ENCODE results near the gene ZMAT5.

ZMAT5 gene, protein sequence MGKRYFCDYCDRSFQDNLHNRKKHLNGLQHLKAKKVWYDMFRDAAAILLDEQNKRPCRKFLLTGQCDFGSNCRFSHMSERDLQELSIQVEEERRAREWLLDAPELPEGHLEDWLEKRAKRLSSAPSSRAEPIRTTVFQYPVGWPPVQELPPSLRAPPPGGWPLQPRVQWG

DNA sequence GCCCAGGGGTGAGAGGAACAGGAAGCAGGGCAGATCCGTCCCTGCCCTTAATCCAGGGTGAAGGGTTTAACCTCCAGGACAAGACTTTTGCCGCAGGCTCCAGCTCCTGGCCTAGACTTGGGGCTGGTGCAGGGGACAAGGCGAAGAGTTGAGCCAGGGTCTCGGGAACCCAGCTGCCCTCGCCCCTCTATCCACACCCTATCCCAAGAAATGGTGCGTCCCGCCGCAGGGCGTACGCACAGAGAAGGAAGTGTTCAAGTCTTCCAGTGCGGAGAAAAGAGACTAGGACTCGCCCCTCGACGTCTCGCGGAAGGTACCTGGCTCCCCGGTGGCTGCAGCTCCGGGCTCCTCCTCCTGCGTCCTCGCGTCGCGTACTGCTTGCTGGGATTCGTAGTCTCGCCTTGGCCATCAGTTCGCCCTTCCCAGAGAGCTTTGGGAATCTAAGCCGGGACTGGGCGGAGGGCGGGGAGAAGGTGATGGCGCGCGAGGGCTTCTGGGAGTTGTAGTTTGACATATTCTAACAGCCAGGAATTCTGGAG lies at the start of gene ZMAT5:
ZMAT5 (minus strand) TSS at position 376 of the 539 bp plus-strand sequence. CDS start 18,463 bp downstream, outside the sequence.
- DNase-seq (ENCODE audit: low read depth) = peak; percentile 95

DNA sequence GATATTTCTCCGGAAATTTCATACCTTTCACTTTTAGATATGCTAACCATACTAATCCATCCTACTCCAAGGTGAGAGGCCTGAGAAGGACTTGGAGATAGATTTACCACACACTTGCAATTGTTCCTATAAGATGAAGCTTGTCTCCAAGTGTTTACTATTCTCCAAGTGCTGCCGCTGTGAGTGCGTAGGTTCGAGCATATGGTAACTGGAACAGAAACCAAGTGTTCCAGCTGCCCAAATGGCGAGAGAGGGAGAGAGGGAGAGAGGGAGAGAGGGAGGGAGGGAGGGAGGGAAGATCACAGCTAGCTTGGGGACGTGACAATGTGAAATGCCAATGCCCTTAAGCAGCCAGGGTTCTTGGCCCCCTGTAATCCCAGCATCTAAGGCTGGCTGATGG lies 49.7 kb upstream of the ZMAT5 start:
- no peak for DNase-seq (ENCODE audit: low read depth)

DNA sequence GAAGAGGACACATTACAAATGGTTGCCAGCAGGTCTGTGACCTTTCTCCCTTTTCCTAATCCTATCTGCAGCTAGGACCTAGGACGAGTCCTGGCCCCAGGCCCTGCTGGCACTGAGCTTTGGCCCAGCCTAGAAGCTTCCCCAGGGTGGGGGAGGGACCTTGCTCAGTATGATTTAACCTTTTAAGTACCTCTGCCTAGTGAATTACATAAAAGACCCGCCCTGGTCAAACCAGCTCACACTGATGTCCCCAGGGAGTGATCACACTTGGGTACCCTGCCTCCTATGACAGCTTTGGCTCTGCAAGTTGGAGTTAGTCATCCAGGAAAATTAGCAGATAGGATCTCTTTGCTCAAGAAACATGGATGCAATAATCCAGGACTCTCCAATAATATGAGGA lies 49.3 kb upstream of the ZMAT5 start:
- no peak for DNase-seq (ENCODE audit: low read depth)

DNA sequence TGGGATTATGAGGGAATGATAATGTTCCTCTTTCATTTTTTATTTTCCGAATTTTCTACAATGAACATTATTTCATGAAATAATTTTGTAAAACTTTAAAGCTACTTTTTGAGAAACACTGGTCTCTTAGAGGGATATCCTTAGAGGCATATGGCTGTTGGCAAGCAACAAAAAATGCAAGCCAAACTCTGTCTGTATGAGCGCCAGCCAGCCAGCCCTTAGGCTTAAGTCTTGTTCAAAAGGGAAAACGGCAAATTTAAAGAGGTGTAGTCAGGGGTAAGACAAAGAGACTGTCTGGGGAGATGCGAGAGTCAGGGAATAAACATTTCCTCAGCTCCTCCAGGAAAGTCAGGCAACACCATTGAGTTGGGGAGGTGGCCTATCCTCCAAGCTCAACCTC lies 48.8 kb upstream of the ZMAT5 start:
- DNase-seq (ENCODE audit: low read depth) = no peak

DNA sequence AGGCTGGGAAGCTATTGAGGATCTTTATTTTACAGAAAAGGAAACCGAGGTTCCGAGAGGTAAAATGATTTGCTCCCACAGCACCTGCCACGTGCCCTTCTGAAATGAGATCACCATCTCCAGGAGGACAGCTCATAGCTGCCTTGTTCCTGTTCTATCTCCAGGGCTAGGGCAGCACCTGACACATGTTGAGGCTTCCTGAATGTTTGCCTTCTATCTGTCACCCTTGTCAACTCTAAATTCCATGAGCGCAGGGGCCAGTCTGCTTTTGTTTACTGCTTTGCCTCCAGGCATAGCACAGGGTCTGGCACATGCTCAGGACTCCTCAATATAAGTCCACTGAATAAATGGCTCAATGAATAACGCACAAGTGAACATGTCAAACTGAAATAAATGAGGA lies 47.2 kb upstream of the ZMAT5 start:
- no peak for DNase-seq (ENCODE audit: low read depth)

DNA sequence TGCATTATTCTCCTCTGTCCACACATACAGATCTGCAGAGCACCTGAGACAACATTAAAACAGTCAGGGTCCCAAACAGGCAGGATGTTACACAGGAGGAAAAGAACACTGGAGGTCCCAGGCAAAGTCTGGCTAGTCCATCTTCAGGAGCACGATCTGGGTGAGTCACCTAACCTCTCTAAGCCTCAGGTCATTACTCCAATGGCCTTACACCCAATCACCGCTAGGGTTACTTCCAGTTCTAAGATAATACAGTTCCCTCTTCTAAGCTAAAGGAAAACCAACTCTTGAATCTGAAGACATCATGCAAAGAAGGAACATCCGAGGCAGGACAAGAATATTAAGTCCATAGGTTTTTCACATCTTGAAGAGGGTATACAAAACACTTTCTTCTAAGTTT lies 46.8 kb upstream of the ZMAT5 start:
- no peak for DNase-seq (ENCODE audit: low read depth)

DNA sequence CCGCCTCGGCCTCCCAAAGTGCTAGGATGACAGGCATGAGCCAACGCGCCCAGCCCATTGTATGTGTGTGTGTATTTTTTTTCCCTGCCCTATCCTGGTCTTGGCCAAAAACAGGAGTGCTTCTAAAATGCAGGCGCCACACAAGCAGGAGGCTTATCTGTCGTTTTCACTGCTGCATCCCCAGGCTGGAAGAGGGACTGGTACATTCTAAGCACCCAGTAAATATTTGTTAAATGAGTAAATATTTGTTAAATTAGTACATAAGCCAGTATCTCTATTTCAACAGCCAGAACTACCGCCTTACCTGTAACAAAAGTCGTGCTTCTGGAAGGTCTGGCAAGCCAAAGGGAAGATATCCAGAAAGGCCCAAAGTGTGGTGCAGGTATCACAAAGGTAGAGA lies 46.3 kb upstream of the ZMAT5 start:
- DNase-seq (ENCODE audit: low read depth) = no peak

DNA sequence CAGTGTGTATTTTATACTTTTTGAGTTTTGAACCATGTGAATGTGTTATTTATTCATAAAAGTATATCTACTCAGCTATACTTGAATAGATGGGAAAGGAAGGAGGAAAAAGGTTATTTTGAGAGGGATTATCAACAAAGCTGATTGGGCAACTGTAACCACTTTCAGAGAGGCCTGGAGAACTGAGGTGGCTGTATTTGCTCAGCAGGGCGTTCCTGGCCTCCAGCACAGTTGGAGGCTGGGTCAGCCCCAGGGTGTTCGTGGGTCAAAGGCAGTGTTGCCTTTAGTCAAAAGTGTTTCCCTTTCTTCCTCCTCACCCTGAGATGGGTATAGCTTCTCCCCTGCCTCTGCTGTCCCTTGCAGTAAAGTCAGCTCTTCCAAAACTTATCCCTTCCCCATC lies 44.6 kb upstream of the ZMAT5 start:
- no peak for DNase-seq (ENCODE audit: low read depth)

DNA sequence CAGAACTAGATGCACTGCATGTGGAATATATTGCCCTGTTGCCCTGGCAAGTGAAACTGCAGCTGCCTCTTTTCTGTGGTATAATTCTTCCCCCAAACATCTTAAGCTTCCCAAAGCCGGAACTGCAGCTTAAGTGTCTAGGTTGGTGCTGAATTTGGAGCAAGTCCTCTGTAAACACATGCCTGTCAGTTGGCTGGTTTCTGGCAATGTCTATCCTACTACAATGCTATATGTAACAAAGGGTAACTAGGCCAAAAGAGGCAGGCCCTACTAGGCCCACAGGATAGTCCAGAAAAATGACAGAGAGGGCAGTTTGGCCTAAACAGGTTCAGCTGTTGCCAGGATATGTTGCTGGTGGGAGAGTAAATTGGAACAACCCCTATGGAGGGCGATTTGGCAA lies 43.4 kb upstream of the ZMAT5 start:
- DNase-seq (ENCODE audit: low read depth) = no peak

DNA sequence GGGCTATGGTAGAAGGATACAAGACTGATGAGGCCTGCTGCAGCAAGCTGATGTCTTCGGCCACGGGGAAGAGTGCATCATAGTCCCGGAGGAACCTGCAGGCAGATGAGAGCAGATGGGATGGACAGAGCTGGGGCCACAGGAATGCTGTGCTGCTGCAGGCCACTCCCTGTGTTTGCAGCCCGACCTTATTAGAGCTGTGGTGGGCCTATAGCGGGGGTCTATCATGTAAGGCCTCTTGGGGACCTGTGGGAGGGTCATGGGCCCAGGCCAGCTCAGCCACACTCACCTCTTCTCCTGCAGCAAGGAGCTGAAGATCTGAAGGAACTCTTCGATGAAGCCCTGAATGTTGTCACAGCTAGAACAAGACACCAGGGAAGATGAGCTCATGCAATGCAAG lies 39.4 kb upstream of the ZMAT5 start:
- no peak for DNase-seq (ENCODE audit: low read depth)

DNA sequence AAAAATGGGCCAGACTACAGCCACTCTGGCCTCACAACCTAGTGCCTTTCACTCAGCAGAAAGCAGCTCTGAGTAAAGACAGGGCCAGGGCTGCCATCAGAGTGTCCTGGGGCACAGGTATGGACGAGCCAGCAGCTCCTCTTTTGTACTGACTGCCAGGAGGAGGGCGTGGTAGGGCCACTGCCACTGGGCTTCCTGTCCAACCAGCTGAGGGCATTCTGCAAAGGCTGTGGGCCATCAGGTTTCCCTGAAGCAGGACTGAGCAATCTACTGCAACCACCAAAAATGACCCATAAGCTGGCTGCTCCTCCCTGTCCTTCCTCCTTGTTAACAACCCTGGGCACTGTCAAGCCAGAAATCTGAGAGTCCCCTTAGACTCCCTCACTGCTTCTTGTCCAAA lies 38.2 kb upstream of the ZMAT5 start:
- DNase-seq (ENCODE audit: low read depth) = no peak

DNA sequence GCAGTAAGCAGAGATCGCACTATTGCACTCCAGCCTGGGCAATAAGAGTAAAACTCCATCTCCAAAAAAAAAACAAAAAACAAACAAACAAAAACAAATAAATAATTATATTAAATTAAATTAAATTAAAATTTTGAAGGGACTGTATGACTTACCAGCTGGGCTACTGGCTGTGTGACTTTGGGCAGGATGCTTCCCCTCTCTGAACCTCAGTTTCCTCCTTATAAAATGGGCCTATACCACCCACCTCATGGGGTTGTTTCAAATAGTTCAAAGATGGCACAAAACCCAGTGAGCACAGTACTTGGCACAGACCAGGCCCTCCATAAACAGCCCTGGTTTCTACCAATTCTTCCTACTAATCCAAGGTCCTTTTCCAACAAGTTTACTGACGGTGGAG lies 36.4 kb upstream of the ZMAT5 start:
- DNase-seq (ENCODE audit: low read depth) = no peak

DNA sequence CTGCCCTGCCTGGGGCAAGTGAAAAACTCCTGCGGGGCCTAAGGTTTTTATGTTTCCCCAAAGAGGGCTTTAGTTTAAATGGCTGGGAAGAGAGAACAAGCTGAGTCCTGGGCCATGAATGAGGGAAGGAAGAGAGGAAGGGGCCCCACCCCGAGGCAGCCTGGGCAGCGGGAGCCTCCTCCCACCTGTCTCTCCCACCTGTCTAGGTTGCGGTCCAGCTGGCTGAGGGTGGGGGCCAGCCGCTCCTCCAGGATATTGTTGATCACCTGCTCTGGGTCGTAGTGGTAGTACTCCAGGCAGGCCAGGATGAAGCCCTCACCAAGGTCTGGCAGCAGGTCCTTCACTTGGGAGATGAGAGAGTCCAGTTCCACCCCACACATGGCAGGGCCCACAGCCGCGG lies 35.0 kb upstream of the ZMAT5 start:
- no peak for DNase-seq (ENCODE audit: low read depth)

DNA sequence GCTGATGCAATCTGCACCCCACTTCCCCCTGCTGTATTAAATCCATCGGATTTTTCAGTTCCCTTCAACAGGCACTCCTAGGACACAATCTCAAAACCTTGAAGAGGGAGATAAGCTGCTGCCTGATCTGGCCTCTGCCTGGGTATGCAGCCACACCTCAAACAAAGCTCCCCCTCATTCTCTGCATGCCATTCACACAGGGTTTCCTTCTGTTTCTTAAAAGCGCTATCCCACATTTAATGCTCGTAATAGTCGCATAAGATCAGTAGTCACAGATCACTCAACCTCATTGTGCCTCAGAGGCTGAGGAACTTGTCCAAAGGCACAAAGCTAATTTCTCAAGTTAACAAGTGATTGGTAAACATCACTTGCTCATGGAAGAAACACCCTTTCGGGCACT lies 34.3 kb upstream of the ZMAT5 start:
- no peak for DNase-seq (ENCODE audit: low read depth)

DNA sequence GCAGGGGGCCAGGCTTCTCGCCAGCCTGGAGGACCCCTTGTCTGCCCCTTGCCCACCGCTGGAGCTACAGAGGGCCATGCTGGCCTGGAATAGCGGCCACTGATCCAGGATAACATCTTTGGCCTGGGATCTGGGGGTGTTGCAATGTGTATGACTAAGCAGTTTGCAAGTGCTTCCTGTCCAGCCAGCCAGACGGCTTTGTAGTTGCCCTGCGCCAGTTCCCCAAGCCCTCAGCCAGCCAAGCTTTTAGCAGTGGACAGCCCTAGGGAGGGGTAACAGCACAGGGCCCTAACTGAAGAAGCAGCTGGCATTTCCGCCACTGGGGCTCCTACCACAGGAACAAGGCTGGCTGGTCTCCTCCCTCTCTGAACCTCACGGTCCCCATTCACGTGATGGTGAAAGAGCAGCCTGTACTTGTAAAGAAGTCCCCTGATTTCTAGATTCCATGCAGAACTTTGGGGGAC lies 32.4 kb upstream of the ZMAT5 start:
- DNase-seq (ENCODE audit: low read depth) = peak; percentile 79

DNA sequence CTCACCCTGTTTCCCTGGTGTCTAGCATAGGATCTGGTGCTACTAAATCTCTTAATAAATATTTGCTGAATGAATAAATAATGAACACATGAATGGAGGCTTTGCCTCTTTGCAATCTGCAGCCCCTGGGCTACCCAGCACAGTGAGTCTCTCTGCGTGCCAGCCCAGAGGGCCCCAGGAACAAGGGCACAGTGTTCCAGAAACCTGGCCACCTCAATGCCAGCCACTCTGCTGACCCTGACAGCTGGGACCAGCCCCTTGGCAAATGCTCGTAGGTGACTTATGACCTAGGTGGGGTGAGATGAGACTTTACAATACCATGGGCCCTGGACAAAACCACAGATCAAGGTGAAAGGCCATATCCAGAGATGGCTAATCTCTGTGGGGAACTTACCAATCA lies 32.0 kb upstream of the ZMAT5 start:
- DNase-seq (ENCODE audit: low read depth) = no peak

DNA sequence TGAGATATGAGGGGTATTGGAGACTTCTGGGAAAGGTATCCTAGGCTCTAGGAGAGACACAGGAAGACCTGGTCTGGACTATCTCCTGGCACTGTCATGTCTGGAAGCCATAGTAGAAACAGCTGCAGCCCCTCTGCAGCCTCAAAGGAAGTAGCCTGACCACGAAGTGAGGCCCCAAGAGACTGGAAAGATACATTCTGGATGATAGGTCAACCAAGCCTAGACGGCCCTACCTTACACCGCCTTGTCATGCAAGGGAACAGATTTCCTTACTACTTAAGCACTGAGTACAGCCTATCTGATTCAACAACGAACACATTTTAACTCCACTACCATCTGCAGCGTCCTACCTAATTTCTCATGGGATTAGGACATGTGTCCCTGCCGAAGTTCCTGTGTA lies 31.5 kb upstream of the ZMAT5 start:
- DNase-seq (ENCODE audit: low read depth) = peak; percentile 85

DNA sequence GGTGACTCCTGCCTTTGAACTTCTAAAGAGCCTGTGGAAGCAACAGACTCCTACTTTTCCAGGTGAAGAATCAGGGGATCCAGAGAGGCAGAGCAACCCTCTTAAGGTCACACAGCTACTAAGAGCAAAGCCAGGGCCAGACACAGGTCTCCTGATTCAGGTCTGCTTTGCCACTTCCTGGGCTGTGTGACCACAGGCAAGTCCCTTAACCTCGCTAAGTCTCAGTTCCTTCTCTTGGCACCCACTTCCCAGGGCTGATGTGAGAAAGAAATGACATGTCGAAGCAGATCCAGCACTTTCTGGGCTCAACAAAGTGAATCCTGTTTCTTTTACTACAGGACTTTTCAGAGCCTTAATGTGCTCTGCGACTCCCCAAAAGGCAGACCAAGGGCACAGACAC lies 30.5 kb upstream of the ZMAT5 start:
- DNase-seq (ENCODE audit: low read depth) = no peak

DNA sequence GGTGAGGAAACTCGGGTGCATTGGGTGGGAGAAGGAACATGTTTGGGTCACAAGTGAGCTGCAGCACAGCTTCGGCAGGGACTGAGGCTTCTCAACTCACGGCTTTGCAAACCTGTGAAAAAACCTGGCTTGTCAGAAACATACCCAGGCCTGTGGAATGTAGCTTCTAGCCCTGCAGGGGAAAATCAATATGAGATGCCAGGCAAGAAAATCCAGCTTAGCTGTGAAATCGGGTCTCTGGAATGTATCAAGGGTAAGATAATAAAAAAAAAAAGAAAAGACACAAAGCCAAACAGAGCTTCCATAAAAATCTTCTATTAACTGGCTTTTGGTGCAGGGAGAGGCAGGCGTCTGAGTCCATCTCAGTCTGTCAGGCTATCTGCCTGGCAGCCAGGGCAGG lies 28.9 kb upstream of the ZMAT5 start:
- no peak for DNase-seq (ENCODE audit: low read depth)

DNA sequence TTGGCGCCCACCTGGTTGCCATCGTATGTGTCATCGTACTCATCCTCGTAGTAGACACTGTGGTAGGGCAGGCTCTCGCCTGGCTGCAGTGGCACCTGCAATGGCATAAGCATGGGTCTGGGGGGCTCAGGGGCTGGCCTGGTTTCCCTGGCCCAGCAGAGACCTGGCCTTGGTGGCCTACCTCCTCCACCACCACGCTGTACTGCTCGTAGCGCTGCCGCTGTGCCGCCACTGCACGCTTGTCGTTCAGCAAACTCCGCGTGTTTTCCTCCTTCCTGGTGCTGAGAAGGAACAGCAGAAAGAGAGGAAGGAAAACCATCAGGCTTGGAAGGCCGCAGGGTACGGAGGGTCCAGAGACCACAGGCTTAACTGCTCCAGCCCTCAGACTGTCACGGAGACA lies 26.6 kb upstream of the ZMAT5 start:
- no peak for DNase-seq (ENCODE audit: low read depth)

DNA sequence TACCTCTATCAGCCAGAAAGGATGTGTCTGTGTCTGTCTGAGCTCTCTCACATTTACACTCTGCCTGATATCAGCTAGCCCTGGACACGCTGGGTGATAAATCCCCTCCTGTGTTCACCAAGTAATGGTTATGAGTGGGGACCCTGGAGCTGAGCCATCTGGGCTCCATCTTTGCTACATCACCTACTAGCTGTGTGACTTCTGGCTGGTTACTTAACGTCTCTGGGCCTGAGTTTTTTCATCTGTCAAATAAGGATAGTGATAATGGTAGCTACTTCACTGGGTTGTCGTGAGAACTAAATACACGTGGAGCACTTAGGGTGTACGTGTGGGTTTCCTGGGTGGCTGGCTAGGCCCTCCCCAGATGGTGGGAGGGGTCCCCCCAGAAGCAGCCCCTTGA lies 23.3 kb upstream of the ZMAT5 start:
- DNase-seq (ENCODE audit: low read depth) = no peak

DNA sequence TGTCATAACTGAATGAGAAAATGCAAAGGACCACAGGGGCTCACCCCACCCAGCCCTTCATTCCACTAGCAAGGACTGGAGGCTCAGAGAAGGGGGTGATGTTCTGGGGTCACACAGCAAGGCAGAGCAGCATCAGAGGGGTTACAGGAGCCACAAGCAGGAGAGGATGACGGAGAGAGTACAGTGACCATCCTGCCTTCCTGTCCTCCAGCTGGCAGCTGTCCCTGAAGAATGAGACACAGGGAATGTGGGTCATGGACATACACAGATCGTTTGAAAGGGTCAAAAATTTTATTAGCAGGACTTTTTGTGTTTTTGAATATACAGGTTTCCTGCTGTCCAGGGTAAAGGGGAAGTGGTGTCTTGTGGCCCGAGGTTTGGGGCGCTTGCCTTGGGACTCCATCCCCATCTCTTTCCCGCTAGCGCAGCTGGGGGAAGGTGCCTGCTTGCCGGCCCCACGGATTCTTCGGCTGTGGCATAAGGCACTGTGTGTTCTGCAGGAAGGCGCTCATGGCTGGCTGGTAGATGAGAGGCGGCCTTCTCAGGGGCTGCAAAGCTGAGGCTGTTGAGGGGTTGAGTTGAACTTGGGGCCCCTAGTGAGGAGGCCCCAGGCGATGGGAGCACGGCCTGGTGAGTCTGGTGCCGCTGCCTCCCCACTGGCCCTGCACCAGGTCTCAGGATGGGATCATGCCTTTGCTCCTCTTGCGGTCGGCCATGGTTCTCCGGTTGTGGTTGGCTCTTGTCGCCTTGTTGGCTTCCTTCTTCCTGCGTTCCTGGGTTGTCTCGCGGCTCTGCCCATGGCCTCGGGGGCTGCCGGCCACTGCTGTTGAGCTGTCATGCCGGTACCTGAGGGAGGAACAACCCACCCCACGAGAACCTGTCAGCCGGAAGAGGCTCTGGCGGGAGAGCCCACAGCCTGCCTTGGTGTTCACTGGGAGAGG lies 21.8 kb upstream of the ZMAT5 start:
- no peak for DNase-seq (ENCODE audit: low read depth)

DNA sequence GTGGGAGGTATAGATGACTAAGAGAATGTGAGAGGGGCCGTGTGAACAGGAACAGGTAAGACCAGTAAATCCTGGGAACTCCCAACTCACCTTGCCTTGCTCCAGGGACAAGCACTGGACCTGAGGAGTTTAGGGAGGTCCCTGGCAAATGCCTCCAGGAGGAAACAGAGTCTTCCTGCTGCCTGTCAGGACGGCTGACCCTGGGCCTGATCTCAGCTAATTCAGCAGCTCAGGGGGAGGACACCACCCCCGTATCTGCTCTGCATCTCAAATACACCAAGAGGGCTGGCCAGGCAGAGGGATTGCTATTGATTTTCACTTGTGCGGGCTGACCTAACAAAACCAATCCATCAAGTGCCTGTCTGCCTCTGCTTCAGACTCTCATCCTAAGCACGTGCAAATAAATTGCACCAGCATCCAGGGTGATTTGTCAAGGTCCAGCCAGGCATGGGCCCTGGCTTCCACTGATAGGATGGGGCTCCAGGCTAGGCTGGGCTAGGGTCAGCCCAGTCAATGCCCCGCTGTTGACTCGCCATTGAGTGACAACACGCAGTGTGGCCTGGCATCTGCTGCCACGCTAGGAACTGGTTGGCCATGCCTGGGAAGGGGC lies 20.7 kb upstream of the ZMAT5 start:
- DNase-seq (ENCODE audit: low read depth) = no peak

All from CMK (cell line).